ENCODE data around the gene STARD10. TPM values are rescaled to one million over a fixed set of nuclear protein-coding genes. Genes with fewer than 3 reads are reported as not detected.

Gene STARD10
- total and polyA plus RNA-seq, 9 of the 15 experiments (the other 6 are each of a cell fraction or from before 2014, with no cell fraction given): 0.15 to 52.9 (median 32.3) TPM

DNA sequence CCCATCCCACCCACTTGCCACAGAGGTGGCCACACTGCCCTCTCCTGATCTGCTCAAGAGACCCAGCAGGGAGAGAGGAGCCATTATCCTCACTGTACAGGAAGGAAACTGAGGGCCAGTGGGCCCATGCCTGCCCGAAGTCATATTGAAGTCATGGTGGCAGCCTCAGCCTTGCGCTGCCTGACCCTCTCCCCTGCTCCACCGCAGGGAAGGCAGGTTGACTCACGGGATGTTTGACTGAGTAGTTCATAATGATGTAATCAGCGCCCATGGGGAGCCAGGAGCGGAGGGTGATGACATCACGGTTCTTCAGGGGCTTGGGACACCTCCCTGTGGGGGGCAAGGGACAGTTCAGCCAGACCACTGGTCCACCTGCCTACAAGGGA lies 35.5 kb downstream of the STARD10 start (continued):
- TF ChIP-seq ZBTB11 (CRISPR knock-in tag; IDR thresholded peaks at IDR 0.05): no peak
- TF ChIP-seq TEAD4 (IDR thresholded peaks at IDR 0.05; ENCODE audit: low read length): no peak
- no peak for TF ChIP-seq TEAD4 (CRISPR knock-in tag; IDR thresholded peaks at IDR 0.05; ENCODE audit: borderline replicate concordance)
- TF ChIP-seq OTX1 (CRISPR knock-in tag; IDR thresholded peaks at IDR 0.05): no peak
- TF ChIP-seq, protein P1, sequence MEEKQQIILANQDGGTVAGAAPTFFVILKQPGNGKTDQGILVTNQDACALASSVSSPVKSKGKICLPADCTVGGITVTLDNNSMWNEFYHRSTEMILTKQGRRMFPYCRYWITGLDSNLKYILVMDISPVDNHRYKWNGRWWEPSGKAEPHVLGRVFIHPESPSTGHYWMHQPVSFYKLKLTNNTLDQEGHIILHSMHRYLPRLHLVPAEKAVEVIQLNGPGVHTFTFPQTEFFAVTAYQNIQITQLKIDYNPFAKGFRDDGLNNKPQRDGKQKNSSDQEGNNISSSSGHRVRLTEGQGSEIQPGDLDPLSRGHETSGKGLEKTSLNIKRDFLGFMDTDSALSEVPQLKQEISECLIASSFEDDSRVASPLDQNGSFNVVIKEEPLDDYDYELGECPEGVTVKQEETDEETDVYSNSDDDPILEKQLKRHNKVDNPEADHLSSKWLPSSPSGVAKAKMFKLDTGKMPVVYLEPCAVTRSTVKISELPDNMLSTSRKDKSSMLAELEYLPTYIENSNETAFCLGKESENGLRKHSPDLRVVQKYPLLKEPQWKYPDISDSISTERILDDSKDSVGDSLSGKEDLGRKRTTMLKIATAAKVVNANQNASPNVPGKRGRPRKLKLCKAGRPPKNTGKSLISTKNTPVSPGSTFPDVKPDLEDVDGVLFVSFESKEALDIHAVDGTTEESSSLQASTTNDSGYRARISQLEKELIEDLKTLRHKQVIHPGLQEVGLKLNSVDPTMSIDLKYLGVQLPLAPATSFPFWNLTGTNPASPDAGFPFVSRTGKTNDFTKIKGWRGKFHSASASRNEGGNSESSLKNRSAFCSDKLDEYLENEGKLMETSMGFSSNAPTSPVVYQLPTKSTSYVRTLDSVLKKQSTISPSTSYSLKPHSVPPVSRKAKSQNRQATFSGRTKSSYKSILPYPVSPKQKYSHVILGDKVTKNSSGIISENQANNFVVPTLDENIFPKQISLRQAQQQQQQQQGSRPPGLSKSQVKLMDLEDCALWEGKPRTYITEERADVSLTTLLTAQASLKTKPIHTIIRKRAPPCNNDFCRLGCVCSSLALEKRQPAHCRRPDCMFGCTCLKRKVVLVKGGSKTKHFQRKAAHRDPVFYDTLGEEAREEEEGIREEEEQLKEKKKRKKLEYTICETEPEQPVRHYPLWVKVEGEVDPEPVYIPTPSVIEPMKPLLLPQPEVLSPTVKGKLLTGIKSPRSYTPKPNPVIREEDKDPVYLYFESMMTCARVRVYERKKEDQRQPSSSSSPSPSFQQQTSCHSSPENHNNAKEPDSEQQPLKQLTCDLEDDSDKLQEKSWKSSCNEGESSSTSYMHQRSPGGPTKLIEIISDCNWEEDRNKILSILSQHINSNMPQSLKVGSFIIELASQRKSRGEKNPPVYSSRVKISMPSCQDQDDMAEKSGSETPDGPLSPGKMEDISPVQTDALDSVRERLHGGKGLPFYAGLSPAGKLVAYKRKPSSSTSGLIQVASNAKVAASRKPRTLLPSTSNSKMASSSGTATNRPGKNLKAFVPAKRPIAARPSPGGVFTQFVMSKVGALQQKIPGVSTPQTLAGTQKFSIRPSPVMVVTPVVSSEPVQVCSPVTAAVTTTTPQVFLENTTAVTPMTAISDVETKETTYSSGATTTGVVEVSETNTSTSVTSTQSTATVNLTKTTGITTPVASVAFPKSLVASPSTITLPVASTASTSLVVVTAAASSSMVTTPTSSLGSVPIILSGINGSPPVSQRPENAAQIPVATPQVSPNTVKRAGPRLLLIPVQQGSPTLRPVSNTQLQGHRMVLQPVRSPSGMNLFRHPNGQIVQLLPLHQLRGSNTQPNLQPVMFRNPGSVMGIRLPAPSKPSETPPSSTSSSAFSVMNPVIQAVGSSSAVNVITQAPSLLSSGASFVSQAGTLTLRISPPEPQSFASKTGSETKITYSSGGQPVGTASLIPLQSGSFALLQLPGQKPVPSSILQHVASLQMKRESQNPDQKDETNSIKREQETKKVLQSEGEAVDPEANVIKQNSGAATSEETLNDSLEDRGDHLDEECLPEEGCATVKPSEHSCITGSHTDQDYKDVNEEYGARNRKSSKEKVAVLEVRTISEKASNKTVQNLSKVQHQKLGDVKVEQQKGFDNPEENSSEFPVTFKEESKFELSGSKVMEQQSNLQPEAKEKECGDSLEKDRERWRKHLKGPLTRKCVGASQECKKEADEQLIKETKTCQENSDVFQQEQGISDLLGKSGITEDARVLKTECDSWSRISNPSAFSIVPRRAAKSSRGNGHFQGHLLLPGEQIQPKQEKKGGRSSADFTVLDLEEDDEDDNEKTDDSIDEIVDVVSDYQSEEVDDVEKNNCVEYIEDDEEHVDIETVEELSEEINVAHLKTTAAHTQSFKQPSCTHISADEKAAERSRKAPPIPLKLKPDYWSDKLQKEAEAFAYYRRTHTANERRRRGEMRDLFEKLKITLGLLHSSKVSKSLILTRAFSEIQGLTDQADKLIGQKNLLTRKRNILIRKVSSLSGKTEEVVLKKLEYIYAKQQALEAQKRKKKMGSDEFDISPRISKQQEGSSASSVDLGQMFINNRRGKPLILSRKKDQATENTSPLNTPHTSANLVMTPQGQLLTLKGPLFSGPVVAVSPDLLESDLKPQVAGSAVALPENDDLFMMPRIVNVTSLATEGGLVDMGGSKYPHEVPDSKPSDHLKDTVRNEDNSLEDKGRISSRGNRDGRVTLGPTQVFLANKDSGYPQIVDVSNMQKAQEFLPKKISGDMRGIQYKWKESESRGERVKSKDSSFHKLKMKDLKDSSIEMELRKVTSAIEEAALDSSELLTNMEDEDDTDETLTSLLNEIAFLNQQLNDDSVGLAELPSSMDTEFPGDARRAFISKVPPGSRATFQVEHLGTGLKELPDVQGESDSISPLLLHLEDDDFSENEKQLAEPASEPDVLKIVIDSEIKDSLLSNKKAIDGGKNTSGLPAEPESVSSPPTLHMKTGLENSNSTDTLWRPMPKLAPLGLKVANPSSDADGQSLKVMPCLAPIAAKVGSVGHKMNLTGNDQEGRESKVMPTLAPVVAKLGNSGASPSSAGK (IDR thresholded peaks at IDR 0.05): no peak
- no peak for TF ChIP-seq ZNF184 (CRISPR knock-in tag; IDR thresholded peaks at IDR 0.05)
- TF ChIP-seq MXI1 (IDR thresholded peaks at IDR 0.05; ENCODE audit: low read depth, low read length): no peak
- no peak for TF ChIP-seq SMAD1 (IDR thresholded peaks at IDR 0.05; ENCODE audit: low read depth, low read length, partially characterized antibody)
- no peak for TF ChIP-seq NUFIP1 (IDR thresholded peaks at IDR 0.05; ENCODE audit: partially characterized antibody)
- no peak for TF ChIP-seq PPARD (CRISPR knock-in tag; IDR thresholded peaks at IDR 0.05)
- no peak for TF ChIP-seq CREB5 (CRISPR knock-in tag; IDR thresholded peaks at IDR 0.05)
- TF ChIP-seq PHB (CRISPR knock-in tag; IDR thresholded peaks at IDR 0.05): no peak
- no peak for TF ChIP-seq PTTG1 (tag; IDR thresholded peaks at IDR 0.05; ENCODE audit: low read depth)

Measured in K562 (cell line).